COLO668 (cell line): ENCODE data around the gene UPK3A.
A peak's percentile ranks its signal among the peaks of the same experiment; 100 is the strongest.

ENCODE experiments used
- DNase-seq: peaks from one replicate; lab custom pipeline; 2025; ENCODE audit not compliant: unreplicated experiment; lab: John Stamatoyannopoulos, UW

UPK3A gene

GRCh38 chr22:45284705-45285262 is at the start of gene UPK3A:
TSS of gene UPK3A (plus strand) at chr22:45284949. CDS start at chr22:45285014, 65 bp downstream.
- DNase-seq, result peak; percentile 88

GRCh38 chr22:45235101-45235777 is 49.5 kb upstream of the UPK3A start:
- DNase-seq, result peak; percentile 86

DNA sequence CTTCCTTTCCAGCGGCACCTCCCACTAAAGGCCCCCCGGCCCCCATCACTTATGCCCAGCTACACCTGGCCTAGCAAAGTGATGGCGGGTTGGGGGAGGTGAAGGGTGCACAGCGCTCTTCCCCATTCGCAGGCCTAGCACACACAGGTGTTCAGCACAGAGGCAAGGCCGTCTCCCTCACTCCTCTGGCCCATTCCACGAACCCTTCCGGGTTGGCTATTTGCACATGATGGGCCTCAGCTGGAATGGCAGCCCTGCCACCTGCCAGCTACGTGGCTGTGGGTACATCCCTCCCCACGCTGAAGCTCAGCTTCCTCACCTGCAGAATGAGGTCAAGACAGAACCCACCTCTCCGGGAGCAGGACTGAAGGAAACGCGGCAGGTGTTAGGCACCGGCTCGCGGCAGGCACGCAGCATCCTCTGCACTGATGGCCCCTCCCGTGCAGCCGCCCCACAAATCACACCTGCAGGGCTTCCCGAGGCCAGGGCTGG is 48.9 kb upstream of the UPK3A start:
- peak; percentile 91 for DNase-seq

- DNase-seq, result peak; percentile 49
These were observed 47.4 kb upstream of the UPK3A start for GRCh38 chr22:45237065-45237990.

DNA sequence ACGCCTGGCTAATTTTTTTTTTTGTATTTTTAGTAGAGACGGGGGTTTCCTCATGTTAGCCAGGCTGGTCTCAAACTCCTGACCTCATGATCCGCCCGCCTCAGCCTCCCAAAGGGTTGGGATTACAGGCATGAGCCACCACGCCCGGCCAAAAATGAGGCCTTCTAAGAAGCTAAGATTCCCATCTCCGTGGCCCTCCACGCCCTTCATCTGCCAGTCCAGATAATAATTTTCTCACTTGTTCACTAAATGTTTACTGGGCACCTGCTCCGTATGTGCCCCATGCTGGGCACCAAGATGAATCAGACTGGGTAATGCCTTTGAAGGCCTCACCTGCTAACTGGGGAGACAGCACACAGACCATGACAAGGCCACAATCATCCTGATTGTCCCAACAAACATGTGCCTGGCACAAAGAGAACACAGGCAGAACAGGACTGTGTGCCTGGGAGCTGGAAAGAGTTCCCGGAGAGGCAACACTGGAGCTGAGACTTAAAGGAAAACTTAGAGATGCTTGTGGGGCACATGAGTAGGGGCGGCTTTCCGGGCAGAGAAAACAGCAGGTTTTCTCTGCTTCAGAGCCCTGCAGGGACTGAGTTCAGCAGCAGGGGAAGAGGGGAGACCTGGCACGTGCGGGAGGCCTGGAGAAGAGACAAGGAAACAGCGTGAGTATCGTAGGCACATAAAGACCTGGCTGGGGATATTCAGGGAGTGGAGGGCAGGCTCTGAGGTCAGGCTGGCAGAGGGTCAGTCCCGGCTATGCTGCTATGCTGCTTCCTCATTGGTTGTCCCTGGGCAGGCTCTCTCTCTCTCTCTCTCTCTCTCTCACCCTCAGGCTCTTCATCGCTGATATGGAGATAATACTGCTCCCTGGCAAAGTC is 46.4 kb upstream of the UPK3A start:
- no peak for DNase-seq

DNA sequence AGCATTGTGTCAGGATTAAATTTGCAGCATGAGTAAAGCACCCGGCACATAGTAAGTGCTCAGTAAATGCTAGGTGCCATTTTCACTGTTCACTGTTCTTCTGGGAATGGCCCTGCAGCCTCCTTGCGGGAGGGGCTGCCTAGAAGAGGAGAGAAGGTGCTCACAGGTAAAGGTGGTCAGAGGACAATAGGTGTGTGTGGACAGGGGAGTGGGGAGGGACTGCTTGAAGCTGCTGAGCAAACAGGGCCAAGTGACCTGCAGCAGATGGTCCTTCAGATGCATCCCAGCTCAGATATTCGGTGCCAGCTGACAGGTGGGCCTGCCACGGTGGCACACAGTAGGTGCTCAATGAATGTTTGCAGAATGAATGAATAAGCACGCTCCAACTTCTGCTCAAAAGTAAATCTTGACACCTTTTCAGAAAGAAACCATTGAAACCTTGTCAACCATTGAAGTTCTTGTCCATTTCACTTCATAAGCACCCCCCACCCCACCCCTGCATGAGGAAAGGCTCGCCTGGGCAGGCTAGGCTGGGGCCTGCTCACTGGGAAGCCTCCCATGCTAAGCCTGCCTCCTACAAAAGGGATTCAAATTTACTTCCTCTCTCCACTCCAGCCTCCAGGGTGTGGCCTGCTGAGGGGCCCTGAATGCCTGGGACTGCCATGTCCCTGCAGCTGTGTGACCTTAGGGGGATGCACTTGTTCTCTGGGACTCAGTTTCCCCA is 45.6 kb upstream of the UPK3A start:
- DNase-seq, result peak; percentile 24

DNA sequence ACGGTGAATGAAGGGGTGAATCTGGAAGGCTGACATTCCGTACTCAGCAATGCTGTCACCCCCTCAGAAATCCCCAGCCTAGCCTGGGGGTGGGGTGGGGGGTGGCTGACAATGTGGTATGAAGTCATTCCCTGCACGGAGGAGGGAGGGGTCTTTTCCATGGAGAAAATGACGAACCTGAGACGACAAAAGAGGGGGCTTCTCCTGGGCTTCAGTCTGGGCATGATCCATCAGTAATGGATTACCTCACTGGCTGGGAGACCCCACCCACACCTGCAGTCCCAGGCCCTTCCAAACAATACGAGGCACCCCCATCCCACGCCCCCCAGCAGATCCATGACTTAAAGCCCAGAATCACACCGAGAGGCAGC is 45.1 kb upstream of the UPK3A start:
- no peak for DNase-seq

DNA sequence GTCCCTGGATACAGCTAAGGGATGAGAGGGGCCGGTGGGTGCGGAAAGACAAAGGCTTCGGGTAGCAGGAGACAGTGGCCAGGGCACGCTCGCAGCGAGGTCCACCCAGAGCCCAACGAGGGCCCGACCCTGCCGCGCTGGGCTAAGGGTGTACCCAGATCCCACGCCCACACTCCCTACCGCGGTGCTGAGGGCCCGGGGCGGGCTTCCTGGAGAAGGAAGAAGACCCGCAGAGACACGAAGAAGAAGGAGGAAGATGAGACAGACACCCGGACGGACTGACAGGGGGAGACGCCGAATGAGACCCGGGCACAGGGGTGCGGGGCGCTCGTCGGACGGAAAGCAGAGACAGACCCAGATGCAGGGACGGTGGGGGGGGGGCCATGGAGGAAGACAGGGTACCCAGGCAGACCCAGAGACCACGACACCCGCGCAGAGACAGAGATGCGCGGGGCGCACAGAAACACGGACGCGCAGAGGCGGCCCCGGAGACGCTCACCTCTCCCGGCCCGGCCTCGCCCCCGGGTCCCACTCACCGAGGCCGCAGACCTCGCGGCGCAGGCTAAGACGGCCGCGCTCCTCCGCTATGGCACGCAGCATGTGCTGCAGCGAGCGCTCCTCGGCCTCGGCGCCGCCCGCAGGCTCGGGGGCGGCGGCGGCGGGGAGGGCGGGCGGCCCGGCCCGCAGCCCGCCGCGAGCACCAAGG is 44.5 kb upstream of the UPK3A start:
- peak; percentile 70 for DNase-seq

DNA sequence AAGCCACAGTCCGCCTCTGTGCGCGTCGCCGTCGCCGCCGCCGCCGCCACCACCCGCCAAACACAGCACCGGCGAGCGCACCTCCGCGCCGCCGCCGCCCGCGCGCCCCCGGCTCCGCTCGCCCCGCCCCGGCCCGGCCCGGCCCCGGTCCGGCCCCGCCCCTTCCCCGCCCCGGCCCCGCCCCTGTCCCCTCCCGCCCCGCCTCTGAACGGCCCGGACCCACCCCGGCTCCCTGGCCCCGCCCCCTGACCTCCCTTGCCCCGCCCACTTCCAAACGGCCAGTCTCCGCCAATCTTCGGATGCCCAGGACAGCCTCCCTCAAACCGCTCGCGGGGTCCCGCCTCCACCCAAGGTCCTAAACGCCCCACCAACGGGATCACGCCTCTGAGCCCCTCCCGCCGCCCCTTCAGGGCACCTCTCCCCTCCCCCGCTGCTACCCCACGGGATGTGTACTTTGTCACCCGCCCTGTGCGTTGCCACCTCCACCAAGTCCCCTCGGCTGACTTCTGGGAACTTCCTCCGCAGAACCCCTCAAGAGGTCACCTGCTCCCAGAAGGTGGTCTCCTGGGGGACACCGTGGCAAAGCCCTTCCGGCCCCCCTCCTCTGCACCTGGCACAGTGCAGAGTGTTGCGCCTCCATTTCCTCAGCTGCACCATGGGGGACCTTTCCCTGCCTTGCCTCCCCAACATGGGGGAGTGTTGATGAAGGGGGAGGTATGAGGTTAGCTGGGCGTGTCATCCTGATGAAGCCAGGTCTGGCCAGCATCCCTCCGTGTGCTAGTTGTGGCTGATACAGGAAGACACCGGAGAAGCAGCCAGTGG is 43.7 kb upstream of the UPK3A start, which contains the start of gene KIAA0930:
TSS of gene KIAA0930 (minus strand) at position 85 of the 822 bp plus-strand sequence. CDS start 191 bp downstream, outside the sequence.
- DNase-seq, result peak; percentile 71

DNA sequence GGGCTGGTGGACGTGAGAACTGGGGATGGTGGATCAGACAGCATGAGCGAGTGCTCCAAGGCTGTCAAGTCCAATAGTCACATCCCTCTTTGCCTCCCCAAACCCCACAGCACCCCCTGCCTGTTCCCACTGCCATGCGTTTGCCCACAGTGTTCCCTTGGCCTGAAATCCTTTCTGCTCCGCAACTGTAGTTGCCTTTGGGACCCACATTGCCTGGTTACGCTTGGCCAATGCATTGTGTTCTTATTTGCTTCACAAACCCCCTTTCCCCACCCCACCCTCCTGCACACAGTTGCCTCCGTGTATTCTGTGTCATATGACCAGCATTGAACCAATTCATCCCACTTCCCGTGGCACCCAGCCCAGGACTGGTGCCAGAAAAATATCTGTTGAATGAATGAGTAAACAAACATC is 42.0 kb upstream of the UPK3A start:
- peak; percentile 84 for DNase-seq

DNA sequence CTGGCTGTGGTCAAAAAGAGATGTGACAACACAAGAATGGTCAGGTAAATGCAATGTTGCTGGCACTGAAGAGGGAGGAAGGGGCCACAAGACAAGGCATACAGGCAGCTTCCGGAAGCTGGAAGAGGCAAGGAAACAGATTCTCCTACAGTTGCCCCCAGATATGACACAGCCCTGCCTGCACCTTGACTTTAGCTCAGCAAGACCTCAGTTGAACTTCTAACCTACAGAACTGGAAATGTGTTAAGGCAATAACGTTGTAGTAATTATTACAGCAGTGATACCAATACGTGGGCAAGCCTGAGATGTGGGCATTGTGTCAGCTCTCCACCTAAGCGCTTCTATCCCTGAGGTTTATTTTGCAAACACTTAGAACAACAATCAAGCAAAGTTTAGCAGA is 39.8 kb upstream of the UPK3A start:
- DNase-seq, result no peak

DNA sequence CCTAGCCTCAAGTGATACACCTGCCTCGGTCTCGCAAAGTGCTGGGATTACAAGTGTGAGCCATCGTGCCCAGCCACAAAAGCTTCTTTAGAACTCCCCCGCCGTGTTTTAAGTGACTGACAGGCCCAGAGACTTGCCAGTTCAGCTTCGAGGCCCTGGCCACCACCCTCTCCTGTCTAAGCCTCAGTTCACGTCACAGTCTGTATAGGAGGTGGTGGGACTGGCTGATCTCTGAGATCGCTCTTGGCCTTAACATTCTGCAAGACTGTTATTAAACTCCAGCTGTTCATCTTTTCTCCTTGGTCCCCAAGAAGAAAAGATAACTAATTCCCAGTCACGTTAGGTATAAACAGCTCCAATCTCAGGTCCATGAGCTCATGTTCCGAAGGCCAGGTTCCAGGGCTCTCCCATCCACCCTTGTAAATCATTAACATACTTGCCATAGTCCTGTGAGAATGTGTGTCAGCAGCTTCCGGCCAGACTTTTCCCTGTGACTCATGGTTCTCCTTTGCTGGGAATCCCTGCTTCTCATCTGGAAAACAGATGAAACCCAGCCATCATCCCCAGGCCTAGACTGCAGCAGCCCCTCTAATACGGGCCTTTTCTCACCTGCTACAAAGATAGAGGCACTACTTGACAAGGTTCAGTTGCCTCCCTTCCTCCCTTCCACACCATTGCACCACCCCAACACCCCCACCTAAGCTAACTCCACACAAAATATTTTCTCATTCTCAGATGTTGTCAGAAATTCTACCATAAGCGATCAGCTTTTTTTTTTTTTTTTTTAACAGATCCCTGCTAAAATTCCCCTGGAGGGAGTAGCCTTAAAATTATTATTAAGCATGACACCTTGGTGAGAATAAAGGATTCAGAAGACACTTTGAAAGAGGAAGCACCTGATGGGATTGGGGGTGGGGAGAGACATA is 38.4 kb upstream of the UPK3A start:
- peak; percentile 77 for DNase-seq

DNA sequence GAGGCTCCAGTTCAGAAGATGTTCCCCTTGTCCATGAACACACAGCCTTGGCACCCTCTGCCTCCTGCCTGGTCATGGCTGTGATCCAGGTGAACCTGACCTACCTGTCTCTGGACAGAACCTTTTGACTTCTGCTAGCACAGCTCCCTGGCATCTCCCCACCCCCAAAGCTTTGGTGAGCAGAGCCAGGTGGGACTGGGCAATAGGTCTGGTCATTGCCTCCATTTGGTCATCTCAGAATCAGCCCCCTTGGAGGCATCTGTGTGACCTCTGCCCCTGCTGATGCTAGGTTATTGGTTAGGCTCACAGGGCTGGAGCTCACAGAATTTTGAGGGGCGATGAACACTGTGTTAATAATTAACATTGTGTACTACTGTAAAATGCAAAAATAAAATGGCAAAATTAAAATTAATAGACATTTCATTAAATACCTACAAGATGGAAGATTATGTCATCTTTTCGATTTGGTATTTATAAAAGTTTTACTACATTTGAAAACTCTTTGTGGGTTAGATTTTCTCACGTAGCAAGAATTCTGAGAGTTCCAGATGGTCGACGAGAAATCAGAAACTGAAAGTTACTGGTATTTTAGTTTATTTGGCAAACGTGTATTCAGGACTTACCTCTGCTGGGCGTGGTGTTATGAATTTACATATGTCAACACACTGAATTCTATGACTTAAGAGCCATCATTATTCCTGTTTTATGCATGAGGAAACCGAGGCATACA is 35.8 kb upstream of the UPK3A start:
- no peak for DNase-seq

GRCh38 chr22:45251825-45252224 is 32.9 kb upstream of the UPK3A start:
- DNase-seq, result no peak

GRCh38 chr22:45253039-45253641 is 31.6 kb upstream of the UPK3A start:
- DNase-seq, result no peak

DNA sequence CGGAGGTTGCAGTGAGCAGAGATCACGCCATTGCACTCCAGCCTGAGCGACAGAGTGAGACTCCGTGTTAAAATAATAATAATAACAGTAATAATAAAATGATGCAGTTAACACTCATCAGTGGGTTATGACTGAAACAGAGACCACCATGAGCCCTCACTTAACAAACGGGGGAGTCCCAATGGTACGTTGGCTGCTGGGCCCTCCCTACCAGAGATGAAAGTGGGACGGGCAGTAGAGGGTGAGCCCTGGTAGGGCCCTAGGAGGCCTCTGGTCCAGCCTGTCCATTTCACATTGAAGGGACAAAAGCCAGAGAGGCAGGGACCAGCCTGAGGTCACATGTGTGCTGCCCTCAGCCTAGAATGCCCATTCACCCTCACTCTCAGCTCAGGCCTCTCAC is 30.4 kb upstream of the UPK3A start:
- DNase-seq, result no peak
